ENCODE results near the gene PSMA7.
"Not testable (repeated sequence)": the region's sequence is repeated elsewhere in the genome, so short reads cannot be mapped to it uniquely, and the experiment has no call there.

Gene PSMA7

GRCh38 chr20:62118113-62119043 is 24.8 kb downstream of the PSMA7 start:
- DNase-seq, result no peak

GRCh38 chr20:62117658-62118057 is 25.5 kb downstream of the PSMA7 start:
- peak; percentile 68 for DNase-seq

GRCh38 chr20:62117362-62117646 is 25.9 kb downstream of the PSMA7 start:
- no peak for DNase-seq

GRCh38 chr20:62116558-62117361 is 26.4 kb downstream of the PSMA7 start:
- DNase-seq, result no peak

GRCh38 chr20:62115800-62116407 is 27.3 kb downstream of the PSMA7 start:
- DNase-seq, result not testable (repeated sequence)

- DNase-seq, result no peak
Observed at GRCh38 chr20:62114894-62115293, 28.3 kb downstream of the PSMA7 start.

- DNase-seq, result no peak
Observed at GRCh38 chr20:62112368-62112767, 30.8 kb downstream of the PSMA7 start.

- no peak for DNase-seq
Observed at GRCh38 chr20:62111148-62111547, 32.0 kb downstream of the PSMA7 start.

GRCh38 chr20:62105592-62105991 is 37.6 kb downstream of the PSMA7 start:
- no peak for DNase-seq

- DNase-seq, result no peak
Observed at GRCh38 chr20:62104791-62105345, 38.3 kb downstream of the PSMA7 start.

- DNase-seq, result no peak
Observed at GRCh38 chr20:62104234-62104789, 38.9 kb downstream of the PSMA7 start.

- DNase-seq, result no peak
Observed at GRCh38 chr20:62103508-62104233, 39.5 kb downstream of the PSMA7 start.

GRCh38 chr20:62101078-62101477 is 42.1 kb downstream of the PSMA7 start:
- DNase-seq, result no peak

GRCh38 chr20:62097881-62098407 is 45.2 kb downstream of the PSMA7 start:
- no peak for DNase-seq

GRCh38 chr20:62096421-62097380 is 46.5 kb downstream of the PSMA7 start:
- DNase-seq, result no peak

- no peak for DNase-seq
Observed at GRCh38 chr20:62089393-62089792, 53.8 kb downstream of the PSMA7 start.

- DNase-seq, result no peak
Observed at GRCh38 chr20:62088258-62089127, 54.7 kb downstream of the PSMA7 start.

- DNase-seq, result no peak
Observed at GRCh38 chr20:62087632-62088031, 55.6 kb downstream of the PSMA7 start.

GRCh38 chr20:62087227-62087626 is 56.0 kb downstream of the PSMA7 start:
- no peak for DNase-seq
